ENCODE data around the gene SIL1.
A peak's percentile ranks its signal among the peaks of the same experiment; 100 is the strongest.
"Not testable (repeated sequence)": the region's sequence is repeated elsewhere in the genome, so short reads cannot be mapped to it uniquely, and the experiment has no call there.

Gene SIL1

DNA sequence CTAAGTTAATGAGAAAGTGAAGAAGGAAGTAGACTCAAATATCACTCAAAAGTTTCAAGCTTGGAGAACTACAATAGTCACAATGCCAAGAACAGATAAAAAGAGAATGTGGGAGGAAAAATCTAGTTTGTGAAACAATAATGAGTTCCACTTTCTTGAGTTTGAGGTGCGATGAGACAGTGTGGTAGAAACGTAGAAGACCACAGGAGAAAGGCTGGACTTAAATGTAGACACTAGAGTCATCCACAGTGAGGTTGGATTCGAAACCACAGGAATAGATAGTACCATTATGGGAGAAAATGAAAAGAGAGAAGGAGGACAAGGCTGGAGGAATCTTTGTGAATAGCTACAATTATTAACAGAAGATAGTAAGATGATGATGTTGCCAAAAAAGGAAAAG, 182.0 kb downstream of the SIL1 start:
- DNase-seq: no peak

DNA sequence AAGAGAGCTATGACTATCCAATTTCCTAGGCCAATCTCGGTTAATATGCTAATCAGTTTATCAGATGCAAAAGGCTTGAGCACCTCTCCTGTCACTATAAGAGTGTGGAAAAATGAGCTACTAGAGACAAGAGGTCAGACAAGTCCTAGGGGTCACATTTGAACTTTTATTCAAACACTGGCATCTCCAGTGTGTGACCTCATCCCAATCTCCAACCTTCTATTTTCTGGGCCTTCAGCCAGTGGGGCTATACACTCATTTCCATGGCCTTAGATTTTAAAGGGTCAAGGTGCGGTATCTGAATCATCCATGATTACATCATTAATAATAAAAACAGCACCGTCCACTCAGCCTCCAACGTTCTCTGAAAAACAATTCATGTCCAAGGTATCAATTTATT, 183.4 kb downstream of the SIL1 start:
- DNase-seq: no peak

DNA sequence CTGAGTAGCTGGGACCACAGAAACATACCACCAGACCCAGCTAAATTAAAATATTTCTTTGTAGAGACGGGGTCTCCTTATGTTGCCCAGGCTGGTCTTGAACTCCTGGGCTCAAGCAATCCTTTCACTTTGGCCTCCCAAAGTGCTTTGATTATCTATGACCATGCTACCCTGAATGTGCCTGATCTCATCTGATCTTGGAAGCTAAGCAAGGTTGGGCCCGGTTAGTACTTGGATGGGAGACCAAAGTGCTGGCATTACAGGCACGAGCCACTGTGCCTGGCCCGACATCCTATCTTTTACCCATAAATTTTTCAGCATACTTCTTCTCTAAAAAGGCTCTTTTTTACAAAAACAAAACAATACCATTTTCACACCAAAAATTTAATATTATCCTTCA, 186.0 kb downstream of the SIL1 start:
- no peak for DNase-seq

DNA sequence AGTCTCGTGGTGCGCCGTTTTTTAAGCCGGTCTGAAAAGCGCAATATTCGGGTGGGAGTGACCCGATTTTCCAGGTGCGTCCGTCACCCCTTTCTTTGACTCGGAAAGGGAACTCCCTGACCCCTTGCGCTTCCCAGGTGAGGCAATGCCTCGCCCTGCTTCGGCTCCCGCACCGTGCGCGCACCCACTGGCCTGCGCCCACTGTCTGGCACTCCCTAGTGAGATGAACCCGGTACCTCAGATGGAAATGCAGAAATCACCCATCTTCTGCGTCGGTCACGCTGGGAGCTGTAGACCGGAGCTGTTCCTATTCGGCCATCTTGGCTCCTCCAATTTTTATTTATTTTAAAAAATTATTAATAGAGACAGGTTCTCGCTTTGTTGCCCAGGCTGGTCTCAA, 187.0 kb downstream of the SIL1 start:
- not testable (repeated sequence) for DNase-seq

DNA sequence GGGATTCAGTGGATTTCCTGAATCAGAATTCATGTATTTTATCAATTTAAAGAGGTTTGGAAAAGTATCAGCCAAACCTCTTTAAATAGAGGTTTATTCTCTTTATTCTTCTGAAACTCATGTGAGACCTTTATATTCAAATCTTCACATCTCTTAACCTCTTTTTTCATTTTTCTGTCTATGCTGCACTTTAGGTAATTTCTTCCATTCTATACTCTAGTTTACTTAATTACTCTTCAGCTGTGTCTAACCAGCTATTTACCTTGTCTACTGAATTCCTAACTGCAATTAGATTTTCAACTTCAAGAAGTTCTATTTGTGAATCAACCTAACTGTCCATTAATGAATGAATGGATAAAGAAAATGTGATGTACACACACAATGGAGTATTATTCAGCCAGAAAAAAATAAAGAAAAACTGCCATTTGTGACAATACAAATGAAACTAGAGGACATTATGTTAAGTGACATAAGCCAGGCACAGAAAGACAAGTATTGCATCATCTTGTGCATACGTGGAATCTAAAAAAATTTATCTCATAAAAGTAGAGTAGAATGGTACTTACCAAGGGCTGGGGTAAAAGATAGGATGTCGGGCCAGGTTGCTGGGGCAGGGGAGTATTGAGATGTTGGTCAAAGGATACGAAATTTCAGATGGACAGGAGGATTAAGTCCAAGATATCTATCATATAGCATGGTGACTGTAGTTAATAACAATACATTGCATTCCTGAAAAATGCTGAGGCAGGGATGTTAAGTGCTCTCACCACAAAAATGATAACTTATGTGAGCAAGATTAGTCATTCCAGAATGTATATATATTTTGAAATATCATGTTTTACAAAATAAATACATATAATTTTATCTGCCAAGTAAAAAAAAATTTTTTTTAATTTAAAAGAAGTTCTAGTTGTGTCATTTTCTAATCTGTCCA, 193.5 kb downstream of the SIL1 start:
- no peak for DNase-seq

DNA sequence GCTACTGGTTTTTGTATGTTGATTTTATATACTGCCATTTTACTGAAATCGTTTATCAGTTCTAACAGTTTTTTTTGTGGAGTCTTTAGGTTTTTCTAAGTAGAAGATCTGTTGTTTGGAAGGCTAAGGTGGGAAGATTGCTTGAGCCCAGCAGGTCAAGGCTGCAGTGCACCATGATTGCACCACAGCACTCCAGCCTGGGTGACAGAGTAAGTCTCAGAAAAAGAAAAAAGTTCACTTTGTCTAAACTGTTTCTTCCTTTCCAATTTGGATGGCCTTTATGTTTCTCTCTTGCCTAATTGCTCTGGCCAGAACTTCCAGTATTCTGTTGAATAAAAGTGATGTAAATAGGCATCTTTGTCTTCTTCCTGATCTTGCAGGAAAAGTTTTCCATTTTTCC, 198.5 kb downstream of the SIL1 start:
- no peak for DNase-seq

DNA sequence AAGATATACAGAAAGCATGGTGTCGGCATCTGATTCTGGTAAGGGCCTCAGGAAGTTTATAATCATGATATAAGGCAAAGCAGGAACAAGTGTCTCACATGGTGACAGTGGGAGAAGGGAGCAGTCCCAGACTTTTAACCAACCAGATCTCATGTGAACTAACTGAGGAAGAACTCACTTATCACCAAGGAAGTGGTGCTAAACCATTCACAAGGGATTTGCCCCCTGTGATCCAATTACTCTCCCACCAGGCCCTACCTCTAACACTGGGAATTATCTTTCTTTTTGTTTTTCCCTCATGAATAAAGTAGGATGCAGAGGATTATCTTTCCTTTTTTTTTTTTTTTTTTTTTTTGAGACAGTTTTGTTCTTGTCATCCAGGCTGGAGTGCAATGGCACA, 199.6 kb downstream of the SIL1 start:
- DNase-seq: no peak

DNA sequence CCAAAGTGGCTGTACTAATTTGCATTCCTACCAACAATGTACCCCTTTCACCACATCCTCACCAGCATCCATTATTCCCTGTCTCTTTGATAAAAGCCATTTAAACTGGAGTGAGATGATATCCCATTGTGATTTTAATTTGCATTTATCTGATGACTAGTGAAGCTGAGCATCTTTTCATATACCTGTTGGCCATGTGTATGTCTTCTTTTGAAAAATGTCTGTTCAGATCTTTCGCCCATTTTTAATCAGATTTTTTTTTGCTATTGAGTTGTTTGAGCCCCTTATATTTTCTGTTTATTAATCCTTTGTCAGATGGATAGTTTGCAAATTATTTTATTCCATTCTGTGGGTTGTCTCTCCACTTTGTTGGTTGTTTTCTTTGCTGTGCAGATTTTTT, 202.0 kb downstream of the SIL1 start:
- DNase-seq: no peak

DNA sequence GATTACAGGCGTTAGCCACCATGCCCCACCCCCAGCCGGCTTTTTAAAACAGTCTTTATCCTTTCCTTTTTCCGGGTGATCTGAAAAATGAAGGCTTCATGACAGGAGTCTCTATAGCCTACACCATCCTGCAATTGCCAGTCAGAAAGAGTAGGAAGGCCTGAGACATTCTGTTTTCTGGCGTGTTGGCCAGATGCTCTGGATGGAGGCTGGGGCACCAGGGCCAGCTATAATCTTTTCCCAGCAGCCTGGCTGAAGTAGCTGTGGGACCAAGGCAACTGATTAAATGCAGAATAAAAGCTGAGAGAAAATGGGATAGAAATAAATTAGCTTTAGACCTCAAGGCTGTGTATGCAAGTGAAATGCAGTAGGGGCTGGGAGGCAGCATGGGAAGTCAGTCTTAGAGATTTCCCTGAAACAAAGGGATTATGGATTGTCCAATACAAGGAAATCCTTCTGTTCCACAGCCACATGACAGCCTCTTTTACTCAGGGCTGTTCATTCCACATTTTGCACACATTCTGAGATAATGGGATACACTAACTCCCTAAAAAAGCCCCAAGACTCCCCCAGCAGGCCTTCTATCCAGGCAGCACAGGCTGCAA, 207.1 kb downstream of the SIL1 start:
- DNase-seq: no peak

DNA sequence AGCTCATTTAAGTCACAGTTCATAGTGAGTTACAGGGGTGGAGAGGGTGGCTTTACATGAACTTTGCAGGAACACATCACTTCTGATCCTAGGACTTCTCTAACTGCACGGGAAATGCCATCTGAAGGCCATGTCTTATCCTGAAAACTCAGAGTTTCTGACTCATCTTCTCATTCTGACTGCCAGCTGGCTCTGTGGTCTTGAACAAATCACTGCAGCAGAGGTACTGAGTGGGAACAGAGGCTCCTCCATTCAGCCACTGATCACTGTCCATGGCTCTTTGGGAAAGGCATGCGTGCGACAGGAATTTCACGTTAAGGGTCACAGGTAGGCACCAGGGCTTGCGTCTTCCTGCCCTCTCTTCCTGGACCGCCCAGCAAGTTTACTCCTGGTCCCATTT, 208.4 kb downstream of the SIL1 start:
- DNase-seq: no peak

DNA sequence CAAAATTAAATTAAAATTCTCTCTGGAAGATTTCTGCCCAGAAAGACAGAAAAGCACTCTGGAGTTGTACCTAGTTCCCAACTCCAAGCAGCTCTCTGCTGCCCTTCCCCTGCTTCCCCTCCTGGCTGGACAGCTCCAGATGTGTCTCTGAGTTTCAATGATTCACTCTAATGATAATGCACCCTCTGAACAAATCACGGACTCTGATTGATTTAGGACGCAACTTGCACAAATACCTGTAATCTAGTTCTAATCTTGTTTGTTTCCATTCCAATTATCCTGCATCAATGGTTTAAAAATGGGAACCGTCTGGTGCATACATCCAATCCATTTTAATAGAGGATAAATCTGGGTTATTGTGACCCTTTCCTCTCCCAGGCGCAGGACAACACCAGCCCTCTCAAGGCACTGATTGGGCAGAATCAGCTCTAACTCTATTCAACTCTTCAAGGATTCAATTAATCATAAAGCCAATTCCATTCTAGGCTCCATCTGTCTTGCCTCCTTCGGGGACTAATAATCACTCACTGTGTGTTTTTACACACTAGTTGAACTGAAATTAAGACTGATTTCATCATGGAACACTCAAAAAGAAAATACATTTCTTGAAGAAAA, 211.9 kb downstream of the SIL1 start:
- no peak for DNase-seq

DNA sequence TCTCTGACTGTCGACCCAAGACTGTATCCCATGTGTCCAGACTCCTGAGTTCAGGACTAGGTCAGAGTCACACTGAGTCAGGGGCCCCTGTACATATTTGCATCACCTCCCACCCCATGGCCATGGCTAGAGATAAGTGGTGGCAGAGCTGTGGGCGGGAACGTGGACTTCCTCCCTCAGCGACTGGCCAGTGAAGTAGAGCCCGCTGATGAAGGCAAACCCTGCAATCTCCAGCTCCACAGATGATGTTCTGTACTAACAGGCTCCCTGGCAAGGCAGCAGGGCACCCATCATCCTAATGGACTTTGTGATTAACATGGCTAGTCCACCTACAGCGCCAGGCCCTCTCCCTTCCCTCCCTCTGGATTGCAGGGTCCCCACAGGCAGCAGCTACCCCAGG, 212.5 kb downstream of the SIL1 start:
- DNase-seq: no peak

DNA sequence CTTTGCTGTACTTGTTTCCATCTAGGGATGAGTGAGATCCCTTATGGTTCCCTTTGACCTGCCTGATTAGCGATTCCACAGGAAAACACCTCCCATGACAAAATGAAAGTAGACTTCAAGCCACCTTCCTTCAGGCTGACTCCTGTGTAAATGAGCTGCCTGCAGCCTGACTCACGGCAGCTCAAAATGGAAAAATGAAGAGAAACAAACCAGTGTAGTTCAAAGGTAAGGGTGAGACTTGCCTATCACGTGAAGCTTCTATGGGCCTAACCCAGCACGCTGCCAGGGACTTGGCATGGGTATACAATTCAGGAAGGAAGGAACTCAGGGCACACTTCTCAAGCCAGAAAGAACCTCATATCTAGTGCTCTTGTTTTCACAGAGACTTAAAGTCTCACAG, 212.9 kb downstream of the SIL1 start:
- no peak for DNase-seq

DNA sequence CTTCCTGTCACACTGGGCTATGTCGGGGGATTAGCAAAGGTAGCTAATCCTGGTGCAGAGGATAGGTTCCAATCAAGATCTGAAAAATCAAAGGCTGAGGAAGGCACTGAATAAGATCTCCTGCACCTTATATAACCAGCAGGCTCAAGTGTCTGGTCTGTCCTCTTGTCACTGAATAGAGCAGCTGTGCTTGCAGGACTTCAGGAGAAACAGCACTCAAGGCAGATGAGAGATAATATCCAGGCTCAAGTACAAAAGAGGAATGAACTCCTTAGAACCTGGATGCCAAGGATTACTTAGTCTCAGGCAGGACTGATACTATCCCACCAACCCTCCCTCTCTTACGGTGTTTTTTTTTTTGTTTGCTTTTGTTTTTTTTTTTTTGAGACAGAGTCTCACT, 214.2 kb downstream of the SIL1 start:
- no peak for DNase-seq

DNA sequence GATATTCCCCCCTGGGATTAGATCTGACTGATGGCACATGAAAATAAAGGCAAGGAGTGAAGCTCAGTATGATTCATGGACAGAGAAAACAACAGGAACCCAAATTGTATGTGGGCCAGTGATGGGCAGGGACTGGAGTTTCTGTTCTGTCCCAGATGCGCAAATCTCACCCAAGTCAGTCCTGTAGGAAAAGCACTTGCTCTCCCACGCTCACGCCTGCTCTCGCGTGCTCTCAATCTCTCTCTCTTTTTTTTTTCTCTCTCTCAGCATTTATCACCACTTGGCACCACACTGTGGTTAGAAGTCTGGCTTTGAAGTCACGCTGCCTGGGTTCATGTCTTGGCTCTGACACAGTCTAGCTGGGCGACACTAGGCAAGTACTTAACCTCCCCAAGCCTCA, 216.6 kb downstream of the SIL1 start:
- peak; percentile 34 for DNase-seq

DNA sequence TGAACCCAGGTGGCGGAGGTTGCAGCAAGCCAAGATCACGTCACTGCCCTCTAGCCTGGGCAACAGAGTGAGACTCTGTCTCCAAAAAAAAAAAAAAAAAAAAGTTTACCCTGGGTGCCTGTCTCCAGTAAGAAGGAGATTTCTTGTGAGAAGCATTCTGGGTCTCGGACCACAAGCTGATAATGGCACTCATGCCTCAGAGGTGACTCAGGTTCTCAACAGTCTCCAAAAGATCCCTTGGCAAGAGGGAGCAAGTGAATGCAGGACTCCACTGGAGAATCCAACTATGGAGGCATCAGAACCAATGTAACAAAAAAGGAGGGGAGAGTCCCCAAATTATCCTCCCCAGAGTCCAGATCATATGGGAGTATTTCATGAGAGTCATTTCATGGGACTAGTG, 217.0 kb downstream of the SIL1 start:
- no peak for DNase-seq

DNA sequence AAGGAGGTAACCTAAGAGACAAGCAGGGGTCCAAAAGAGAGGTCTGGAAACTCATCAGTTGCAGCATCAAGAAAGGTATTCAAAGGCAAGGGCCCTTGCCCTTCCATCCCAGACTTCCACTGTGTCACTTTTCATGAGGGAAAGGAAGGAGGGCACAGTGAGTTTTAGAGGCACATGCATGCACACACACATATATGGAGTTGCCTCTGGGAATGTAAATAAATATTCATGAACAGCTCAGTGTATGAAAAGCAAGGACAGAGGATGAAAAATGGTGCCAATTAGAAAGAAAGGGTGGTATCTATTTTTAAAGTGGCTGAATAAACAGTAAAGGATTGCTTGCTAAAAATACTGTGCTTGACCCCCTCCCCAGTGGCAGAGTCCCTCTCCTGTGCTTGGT, 217.7 kb downstream of the SIL1 start:
- DNase-seq: no peak

DNA sequence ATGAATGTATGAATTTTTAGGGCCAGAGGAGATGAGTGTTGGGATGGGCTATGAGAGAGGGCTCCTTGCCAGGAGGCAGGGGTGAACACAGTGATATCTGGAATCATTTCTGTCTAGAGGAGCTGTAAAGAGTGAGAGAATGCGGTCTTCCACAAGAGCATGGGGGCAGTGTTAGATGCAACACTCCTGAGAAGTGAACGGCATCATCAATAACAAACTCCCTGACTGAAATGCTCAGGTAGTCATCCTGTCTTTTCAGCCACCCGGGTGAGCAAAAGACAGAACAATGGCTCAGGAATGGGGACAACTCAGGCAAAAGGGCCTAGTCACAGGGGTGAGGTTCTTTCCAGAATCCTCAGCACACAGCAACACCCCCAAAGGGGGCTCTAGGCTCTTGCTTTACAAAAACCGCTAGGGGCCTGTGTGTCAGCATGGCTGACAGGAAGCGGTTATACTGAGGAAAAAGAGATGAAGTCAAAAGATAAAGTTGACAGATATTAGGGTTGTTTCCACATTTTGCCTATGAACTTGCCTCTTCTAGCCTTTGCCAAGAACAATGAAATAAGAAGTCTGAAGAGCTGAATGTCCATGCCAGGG, 218.4 kb downstream of the SIL1 start:
- DNase-seq: peak; percentile 53

DNA sequence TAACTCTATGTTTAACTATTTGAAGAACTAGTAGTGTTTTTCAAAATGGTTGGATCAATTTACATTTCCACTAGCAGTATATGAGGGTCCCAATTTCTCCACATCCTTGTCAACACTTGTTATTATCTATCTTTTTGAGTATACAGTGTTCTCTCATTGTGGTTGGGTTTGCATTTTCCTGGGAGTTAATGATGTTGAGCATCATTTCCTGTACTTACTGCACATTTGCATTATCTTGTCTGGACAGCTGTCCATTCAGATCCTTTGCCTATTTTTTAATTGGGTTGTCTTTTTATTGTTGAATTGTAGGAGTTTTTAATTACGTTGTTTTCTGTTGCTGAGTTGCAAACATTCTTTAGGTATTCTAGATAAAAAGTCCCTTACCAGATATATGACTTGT, 219.6 kb downstream of the SIL1 start:
- no peak for DNase-seq

DNA sequence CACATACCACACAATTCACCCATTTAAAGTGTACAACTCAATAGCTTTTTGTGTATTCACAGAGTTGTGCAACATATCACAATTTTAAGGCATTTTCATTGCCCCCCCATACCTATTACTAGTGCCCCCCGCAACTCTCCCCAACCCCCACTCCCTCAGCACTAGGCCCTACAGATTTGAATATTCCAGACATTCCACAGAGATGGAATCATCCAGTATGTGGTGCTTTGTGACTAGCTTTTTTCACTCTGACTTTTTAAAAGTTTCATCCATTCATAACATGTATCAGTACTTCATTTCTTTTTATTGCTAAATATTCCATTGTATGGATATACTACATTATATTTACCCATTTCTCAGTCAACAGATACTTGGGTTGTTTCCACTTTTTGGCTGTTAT, 220.1 kb downstream of the SIL1 start:
- DNase-seq: no peak

DNA sequence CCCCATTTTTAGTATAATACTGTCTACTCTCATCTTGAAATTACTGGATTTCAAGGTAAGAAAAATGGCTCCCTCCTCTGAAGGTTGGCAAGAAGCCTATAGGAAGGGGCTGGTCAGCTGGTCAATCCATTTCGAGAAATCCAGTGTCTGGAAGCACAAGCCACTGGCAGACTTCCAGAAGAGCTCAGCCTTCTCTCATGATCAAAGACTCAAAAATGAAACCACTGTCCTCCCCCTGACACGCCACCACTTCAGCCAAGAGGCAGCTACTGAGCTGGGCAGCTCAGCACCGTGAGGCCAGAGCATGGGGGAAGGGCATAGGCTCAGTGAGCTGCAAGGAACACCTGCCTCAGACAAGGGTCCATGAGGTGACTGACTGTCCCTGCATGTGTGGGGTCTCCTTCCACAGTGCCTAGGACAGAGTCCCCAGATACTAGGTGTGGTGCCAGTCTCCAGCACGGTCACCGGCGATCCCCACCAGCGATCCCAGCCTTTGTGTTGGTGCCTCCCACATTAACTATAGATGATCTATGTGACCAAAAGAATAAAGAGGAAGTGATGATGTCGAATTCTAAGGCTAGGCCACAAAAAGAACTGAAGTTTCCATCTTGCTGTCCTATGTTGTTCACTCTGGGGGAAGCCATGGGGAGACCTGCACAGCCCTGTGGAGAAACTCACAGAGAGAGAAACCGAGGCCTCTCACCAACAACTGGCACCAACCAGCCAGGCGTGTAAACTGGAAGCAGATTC, 222.9 kb downstream of the SIL1 start:
- DNase-seq: no peak

DNA sequence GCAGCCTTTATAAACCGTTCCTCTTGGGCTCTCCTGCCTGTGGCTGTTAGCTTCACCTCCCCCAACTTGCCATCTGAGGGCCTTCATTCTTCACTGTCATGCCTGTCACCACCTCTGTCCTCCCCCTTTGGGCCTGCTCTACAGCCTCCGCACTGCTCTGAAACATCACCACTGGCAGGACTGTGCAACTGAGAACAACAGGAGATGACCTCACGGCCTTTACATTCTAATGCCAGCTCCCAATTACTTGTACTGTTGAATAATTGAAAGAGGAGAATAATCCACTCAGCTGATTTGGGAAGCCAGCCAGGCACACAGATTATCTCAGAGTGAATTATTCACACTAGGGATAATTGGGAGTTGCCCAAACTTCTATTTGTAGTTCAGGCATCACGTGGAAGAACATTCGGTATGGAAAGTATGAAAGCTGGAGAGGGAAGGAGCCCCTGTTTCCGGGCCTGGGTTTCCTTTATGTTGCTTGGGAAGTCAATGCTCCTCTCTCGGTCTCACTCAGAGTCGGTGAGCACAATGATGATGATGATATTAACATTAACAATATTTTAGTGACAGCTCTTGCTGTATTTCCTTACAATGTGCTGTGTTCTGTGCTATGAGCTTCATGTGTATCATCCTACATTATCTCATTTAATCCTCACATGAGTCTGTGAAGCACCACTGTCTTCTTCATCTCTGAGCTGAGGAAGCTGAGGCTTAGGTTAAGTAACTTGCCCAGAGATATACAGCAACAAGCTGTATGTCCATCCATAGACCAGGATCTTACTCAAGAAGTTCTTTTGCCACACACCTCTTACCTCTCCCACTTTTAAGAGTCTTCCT, 223.7 kb downstream of the SIL1 start:
- no peak for DNase-seq

Data from activated CD4-positive, alpha-beta T cell treated with anti-CD3 and anti-CD28 coated beads, Interleukin-2, Interleukin-6, amounts not matched to agents 100 ng/mL and 50 ng/mL, durations not matched to agents 16 hours and 8 hours (primary cell).